GM06990 (cell line): ENCODE measurements around the gene KCND2.

Experiments
- DNase-seq: peaks from one replicate; pipeline ENCODE4 v3.0.0-alpha.2; 2011; ENCODE audit not compliant: insufficient read length; ENCODE audit errors: extremely low read depth
- H3K27me3 ChIP-seq: replicated peaks from 2 replicates; pipeline ENCODE4 v1.6.0; 2011; ENCODE audit warnings: low read length; ENCODE audit not compliant: control insufficient read depth, insufficient read depth
- H3K36me3 ChIP-seq: 2 replicates; pipeline ENCODE4 v1.5.1; 2011; ENCODE audit warnings: low read length; ENCODE audit not compliant: control insufficient read depth, insufficient read depth
- H3K4me3 ChIP-seq: replicated peaks from 2 replicates; pipeline ENCODE4 v1.5.1; 2011; ENCODE audit warnings: low read depth, mild to moderate bottlenecking, control low read depth, low read length
- CTCF ChIP-seq: IDR thresholded peaks from 2 replicates; pipeline ENCODE4 v1.5.1; 2011; ENCODE audit warnings: low read length, control low read depth, mild to moderate bottlenecking, inconsistent platforms; ENCODE audit not compliant: insufficient read depth, poor library complexity, severe bottlenecking

Gene KCND2

GRCh38 chr7:120725376-120726039, 452.5 kb downstream of the KCND2 start:
- H3K36me3 ChIP-seq = no peaks in the 10 kb centered on the region
- DNase-seq = peak; percentile 4
- TF ChIP-seq CTCF = peak; percentile 57
- no peaks in the 10 kb centered on the region for H3K27me3 ChIP-seq
- H3K4me3 ChIP-seq = no peak overlapping the region

- DNase-seq = no peak
- TF ChIP-seq CTCF = no peak
- Histone ChIP-seq H3K27me3 (no peaks in the 10 kb centered on the region), H3K4me3 (no peak overlapping the region), H3K36me3 (no peaks in the 10 kb centered on the region)
Measured at GRCh38 chr7:120729245-120729644, 456.3 kb downstream of the KCND2 start.

GRCh38 chr7:120731271-120731670, 458.3 kb downstream of the KCND2 start:
- no peak for TF ChIP-seq CTCF
- no peaks in the 10 kb centered on the region for H3K36me3 ChIP-seq
- no peak for DNase-seq
- no peak overlapping the region for H3K4me3 ChIP-seq
- H3K27me3 ChIP-seq = no peaks in the 10 kb centered on the region

- no peak for DNase-seq
Measured at GRCh38 chr7:120732256-120732655, 459.3 kb downstream of the KCND2 start.

GRCh38 chr7:120733143-120733542, 460.2 kb downstream of the KCND2 start:
- Histone ChIP-seq H3K36me3 (no peaks in the 10 kb centered on the region), H3K27me3 (no peaks in the 10 kb centered on the region), H3K4me3 (no peak overlapping the region)
- no peak for DNase-seq
- TF ChIP-seq CTCF = no peak

More at GRCh38 chr7:120732256-120732655, 459.3 kb downstream of the KCND2 start:
- TF ChIP-seq CTCF = no peak
- Histone ChIP-seq H3K36me3 (no peaks in the 10 kb centered on the region), H3K4me3 (no peak overlapping the region), H3K27me3 (no peaks in the 10 kb centered on the region)

- H3K4me3 ChIP-seq = no peak overlapping the region
- no peaks in the 10 kb centered on the region for H3K27me3 ChIP-seq
- H3K36me3 ChIP-seq = no peaks in the 10 kb centered on the region
- no peak for DNase-seq
- no peak for TF ChIP-seq CTCF
Measured at GRCh38 chr7:120733835-120734234, 460.9 kb downstream of the KCND2 start.
